Cerebellar nuclear complex (tissue), 1 donor: ENCODE data around the gene C16orf92.

ENCODE experiments used
- DNase-seq, 2 experiments: peaks; one replicate each; lab custom pipeline; 2025; lab: John Stamatoyannopoulos, UW

C16orf92 gene

DNA sequence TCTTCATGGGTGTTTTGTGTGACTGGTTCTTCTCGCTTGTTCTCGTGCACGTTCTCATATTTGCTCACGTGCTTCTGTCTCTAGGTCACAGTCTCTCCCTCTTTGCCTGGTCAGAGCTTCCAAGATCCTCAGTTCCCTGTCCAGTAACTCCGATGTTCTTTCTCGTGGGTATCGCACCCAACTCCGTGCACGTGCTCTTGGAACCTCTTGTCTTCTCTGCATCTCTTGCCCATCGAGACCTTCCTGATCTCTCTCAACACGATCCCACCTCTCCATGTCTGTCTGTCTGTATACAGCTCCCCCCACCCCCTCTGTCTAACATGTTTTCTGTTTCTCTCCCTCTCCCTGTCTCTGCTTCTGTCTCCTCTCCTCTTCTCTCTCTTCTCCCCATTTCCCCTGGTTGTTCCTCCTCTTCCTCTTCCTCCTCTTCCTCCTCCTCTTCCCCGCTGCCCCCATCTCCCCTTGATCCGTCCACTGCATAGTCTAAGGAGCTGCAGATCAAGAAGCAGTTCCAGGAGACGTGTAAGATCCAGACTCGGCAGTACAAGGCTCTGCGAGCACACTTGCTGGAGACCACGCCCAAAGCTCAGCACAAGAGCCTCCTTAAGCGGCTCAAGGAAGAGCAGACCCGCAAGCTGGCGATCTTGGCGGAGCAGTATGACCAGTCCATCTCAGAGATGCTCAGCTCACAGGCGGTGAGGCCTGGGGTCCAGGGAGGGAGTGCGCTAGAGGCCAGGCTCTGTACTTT is 33.7 kb upstream of the C16orf92 start:
- DNase-seq, result no peak

DNA sequence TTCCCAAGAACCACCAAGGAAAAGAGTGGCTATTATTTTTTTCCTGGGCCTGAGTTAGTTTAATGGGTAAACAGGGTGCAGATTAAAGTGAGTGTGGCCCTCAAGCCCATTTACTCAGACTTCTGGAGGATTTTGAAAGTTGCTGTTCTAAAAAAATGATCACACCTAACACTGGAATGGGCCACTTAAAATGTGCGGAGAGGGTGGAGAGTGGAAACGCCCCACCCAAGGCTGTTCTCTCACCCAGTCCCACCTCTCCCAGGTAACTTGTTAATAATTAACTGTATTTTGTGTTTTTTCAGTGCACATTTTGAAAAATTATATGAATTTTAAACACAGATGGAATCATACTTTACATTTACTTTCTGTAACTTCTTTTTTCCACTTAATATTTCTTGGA is 33.0 kb upstream of the C16orf92 start:
- no peak for DNase-seq

DNA sequence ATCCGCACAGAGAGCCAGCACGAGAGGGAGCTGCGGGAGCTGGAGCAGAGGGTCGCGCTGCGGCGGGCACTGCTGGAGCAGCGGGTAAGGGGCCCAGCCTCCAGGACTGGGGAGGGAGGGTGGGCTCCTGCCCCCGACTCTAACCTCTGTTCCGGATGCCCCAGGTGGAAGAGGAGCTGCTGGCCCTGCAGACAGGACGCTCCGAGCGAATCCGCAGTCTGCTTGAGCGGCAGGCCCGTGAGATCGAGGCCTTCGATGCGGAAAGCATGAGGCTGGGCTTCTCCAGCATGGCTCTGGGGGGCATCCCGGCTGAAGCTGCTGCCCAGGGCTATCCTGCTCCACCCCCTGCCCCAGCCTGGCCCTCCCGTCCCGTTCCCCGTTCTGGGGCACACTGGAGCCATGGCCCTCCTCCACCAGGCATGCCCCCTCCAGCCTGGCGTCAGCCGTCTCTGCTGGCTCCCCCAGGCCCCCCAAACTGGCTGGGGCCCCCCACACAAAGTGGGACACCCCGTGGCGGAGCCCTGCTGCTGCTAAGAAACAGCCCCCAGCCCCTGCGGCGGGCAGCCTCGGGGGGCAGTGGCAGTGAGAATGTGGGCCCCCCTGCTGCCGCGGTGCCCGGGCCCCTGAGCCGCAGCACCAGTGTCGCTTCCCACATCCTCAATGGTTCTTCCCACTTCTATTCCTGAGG is 32.0 kb upstream of the C16orf92 start:
- no peak for DNase-seq

DNA sequence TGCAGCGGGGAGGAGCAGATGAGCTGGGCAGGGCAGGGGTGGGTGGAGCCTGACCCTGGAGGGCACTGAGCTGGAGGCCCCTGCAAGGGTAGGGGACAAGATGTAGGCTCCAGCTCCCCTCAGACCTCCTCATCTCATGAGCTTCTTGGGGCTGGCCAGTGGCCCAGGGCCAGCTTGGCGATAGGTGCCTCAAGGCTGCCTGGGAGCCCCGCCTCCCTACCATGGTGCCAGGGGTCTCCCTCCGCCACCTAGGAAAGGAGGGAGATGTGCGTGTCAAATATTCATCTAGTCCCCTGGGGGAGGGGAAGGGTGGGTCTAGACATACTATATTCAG is 31.5 kb upstream of the C16orf92 start:
- no peak for DNase-seq

DNA sequence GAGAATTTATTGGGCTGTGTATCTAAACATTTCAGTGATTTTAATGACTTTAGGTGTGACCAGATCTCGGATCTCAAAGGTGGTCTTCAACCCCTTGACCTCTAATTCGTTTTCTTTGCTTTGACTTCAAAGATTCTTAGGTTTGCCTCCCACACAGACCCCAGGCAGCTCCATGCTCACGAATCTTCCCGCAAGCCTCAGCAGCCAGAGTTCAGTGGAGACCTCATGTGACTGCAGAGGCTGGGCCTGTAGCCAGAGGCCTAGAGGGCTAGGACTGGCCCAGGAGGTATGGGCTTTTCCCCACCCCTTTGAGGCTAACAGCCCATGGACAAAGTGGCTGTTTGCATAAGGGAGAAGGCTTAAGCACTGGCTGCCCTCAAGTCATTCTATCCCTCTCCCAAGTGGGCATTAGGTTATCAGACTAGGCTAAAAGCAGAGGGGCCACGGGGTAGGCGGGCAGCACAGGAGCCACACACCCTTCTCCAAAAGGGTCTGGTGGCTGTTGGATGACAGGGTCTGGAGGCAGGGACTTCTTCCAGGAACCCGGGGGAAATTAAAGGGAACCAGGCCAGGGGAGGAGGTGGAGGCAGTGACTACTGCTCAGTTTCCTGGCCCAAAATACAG is 30.5 kb upstream of the C16orf92 start:
- DNase-seq, result no peak

DNA sequence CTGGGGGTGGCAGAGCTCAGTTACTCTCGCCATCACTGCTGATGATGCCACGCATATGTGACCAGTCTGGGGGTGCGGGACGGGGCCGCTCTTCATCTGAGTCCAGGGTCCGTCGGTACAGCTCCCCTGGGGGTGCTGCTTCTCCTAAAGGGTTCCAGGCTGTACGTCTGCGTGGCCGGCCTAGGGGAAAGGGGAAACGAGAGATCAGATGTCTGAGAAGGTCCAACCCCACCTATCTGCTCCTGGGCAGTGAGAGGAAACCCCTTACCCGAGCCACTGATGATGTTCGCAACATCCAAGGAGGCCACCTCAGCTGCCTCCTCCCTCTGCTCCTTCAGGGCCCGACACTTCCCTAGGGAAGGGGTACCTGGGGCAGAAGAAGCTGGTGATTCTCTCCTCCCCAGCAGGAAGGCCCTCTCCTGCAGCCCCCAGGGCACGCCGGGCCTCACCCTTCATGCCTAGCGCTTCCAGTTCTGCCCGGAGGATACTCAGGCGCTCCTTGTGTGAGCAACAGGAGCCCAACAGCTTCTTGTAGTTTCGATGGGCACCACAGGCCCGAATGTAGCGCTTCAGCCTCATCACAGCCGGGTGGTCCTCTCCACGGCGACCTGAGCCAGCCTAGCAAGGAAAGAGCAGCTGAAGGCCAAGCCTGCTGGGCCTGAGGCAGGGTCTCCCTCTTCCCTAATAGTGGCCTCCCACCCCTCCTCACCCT is 29.7 kb upstream of the C16orf92 start:
- no peak for DNase-seq

DNA sequence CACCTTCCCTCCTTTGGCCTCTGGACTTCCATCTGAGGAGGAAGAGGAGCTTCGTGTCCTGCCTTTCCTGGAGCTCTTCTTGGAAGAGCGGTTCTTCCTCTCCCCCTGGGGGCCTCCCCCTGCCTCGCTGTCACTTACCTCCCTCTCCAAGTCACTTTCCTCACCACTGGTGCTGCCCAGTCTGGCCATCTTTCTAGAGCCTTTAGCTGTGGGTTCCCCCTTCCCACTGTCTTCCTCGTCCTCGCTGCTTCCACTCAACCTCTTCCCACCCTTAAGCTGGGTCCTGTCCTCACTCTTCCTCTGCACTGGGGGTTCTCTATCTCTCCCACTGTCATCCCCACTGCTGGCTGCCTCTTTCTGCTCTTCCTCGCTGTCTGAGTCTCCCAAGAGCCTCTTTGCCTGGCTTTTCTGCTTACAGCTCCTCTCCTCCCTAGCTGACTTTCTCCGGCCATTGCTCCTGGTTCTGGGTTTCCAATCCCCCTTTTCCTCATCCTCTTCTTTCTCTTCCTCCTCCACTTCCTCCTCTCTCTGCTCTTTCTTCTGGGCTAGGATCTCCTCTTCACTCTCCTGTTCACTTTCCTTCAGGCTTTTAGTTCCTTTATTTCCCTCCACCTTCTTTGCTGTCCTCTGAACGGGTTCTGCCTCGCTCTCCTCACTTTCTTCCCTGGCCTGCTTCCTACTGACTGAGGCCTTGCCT is 28.9 kb upstream of the C16orf92 start:
- DNase-seq, result no peak

DNA sequence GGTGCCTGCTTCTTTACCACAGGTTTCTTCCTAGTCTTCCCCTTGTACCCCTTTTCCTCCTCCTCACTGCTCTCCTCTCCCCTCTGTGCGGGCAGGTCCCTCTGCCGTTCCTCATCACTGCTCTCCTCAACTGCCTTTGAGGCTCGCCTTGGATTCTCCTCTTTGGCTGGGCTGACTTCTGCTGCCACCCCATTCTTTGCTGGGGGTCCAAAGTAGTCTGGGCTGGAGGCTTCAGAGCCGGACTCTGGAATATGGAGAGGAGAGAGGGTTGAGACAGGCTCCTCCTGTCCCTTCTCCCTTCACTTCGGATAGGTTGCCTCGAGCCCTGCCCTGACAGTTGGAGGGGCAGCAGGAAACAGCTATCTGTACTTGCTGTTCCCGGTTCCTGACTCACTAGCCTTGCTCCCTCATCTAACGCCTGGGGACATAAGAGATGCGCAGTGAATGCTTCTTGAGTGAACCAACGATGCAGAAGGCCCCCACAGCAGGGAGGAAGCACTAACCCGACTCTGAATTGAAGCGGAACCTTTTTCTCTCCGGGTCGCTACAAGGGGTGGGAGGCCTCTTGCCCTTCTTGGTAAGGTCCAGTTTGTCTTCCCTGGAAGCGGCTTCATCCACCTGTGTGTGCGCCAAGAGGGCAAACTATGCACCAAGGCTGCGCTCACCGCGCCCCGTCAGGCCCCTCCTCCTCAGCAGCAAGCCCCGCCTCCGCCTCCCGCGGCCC is 28.2 kb upstream of the C16orf92 start:
- DNase-seq, result peak in 1 of 2 experiments; percentile 9

DNA sequence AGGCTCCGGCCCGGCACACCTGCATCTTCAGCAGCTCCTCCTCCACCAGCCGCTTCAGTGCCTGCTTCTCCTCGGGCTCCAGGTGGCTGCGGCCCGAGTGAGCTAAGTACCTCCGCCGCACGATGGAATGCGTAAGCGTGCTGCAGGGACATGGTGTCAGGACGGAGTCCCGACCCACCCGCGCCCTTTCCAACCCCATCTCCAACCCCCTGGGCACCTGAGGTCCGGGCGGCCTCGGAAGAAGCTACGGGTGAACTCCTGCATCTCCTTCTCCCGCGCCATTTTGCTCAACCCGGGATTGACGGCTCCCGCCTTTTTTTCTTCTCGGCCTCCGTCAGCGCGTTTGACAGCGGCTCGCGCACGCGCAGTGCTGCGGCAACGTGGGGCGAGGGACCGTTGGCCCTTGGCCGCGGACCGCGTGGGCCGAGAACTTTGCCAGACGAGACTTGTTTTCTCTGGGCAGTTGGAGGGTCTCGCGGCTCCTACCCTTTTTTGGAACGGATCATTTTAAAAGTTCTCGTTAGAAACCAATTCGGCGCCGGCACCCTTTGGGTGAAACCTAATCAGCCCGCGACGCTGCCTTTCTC is 27.6 kb upstream of the C16orf92 start, which contains the start of gene HIRIP3:
HIRIP3 (minus strand) TSS at position 294 of the 587 bp plus-strand sequence; CDS start at position 282, 12 bp downstream.
- DNase-seq, result peak in 1 of 2 experiments; percentile 46

DNA sequence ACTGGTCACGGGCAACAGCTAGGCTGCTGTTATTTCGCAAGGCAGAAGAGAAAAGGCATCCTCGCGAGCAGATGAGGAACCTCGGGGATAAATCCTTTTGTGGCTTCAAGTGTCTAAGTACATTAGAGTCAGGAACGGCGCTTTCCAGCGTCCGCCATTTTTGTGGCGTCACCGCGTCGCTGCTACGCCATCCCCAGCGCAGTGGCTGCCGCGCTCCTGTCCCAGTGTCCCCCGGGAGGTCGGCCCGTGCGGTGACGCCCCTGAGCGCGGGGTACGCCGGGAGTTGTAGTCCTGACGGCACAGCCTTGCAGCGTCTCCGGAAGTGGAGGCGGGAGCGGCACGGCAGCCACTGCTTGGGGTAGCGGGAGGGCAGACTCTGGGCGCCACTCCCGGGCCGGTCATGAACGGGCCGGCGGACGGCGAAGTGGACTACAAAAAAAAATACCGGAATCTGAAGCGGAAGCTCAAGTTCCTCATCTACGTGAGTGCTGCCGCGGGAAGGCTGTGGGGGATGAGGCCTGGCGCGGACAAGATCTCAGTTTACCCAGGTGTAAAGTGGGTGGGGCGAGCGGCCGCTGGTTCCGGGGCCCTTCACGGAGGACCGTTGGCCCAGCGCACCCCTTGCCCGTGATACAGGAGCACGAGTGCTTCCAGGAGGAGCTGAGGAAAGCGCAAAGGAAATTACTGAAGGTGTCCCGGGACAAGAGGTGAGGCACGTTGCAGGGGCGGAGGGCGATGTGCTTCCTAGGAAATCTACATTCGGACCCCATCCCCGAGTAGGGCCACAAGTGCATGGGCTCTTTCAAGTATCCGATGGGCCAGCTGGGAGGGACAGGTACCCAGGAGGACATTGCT is 26.9 kb upstream of the C16orf92 start, which contains the start of gene INO80E:
INO80E (plus strand) TSS at position 331 of the 855 bp plus-strand sequence; CDS start at position 401, 70 bp downstream.
- DNase-seq, result peak; percentile 75 to 86

DNA sequence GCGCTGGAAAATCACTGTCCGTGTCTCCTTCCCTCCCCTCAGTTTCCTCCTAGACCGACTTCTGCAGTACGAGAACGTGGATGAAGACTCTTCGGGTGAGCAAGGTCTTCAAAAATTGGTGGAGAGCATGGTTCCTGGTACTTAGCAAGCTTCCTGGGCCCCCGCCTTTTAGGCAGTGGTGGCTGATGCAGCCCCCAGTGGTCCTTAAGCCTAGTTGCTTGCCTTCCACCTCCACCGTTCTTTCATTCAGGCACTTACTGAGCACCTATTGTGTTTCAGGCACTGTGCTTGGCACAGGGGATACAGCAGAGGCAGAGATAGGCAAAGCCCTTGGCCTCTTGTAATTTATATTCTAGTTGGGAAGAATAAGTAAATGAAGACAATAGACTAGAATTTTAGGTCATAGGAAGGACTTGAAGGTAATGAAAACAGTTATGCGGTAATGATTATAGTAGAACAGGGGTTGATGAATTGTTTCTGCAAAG is 26.2 kb upstream of the C16orf92 start:
- no peak for DNase-seq

DNA sequence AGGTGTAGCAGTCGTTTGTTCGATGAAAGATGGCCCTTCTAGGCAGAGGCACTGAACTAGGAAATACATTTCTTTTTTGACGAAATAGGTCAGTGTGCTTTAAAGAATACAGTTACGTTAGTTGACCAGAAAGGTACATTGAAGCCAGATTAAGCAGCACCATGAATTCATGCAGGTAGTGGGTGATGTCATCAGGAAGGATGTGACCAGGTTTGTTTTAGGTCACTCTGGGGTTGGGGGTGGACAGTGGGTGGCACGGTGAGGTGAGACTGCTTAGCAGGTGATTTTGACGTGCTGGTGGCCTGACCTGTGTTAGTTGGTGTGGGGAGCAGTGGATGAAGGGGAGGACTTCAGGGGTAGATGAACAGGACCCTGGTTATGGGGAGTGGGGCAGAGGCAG is 23.4 kb upstream of the C16orf92 start:
- no peak for DNase-seq

DNA sequence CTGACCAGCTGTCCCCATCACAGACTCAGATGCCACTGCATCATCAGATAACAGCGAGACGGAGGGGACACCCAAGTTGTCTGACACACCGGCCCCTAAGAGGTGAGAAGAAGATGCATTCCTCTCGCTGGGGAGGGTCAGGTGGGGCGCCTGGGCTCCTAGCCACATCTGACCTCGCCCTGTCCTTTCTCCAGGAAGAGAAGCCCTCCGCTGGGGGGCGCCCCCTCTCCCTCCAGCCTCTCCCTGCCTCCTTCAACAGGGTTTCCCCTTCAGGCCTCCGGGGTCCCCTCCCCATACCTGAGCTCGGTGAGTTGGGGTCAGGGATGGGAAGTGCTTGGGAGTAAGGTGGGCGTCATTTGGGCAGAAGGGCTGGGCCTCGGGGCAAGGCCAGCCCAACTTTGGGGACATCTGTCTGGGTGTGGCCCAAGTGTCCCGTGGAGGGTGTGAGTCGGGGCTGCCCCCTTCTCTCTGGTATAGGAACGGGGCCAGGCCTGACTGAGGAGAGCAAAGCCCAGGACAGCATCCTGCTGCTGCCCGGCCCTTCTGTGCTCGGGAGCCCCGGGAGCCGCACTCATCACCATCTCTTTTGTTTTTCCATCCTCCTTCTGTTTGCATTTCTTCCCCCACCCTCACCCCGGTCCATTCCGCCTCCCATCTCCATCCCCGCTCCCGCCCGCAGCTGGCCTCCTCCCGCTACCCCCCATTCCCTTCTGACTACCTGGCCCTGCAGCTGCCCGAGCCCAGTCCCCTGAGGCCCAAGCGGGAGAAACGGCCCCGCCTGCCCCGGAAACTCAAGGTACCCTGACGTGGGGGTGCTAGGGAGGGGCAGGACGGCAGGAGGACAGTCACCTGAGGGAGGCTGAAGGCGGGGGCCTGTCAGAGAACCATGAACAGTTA is 22.0 kb upstream of the C16orf92 start:
- no peak for DNase-seq

DNA sequence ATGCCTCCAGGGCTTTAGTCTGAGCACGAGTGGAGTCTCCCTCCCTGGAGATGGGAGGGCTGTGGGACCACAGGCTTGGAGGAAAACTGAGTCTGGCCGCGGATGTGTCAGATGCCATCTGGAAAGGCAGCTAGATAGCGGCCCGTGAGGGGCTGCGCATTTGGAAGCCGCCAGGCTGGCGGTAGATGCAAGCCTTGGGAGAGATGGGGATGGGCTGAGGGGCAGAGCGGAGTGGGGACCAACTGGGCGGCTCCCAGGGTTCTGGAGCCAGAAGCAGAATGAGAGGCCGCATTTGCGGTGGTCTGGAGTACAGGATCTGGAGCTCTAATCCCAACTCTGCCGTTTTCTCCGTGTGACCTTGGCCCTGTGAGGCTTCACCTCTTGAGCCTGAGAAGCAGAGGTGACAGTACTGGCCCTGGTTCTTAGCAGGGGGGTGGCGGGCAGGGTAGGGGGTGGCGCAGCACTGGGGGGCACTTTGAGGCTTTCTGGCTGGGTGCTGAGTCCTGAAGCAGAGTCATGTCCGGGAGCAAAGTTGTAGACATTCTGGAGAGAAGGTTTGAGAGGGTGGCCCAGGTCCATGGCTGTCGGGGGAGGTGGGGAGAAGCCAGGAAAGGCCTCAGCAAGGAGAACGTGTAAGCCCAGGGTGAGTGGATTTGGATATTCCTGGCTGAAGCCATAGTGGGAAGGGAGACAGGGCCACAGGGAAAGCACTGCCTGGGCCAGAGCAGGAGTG is 20.2 kb upstream of the C16orf92 start:
- no peak for DNase-seq

DNA sequence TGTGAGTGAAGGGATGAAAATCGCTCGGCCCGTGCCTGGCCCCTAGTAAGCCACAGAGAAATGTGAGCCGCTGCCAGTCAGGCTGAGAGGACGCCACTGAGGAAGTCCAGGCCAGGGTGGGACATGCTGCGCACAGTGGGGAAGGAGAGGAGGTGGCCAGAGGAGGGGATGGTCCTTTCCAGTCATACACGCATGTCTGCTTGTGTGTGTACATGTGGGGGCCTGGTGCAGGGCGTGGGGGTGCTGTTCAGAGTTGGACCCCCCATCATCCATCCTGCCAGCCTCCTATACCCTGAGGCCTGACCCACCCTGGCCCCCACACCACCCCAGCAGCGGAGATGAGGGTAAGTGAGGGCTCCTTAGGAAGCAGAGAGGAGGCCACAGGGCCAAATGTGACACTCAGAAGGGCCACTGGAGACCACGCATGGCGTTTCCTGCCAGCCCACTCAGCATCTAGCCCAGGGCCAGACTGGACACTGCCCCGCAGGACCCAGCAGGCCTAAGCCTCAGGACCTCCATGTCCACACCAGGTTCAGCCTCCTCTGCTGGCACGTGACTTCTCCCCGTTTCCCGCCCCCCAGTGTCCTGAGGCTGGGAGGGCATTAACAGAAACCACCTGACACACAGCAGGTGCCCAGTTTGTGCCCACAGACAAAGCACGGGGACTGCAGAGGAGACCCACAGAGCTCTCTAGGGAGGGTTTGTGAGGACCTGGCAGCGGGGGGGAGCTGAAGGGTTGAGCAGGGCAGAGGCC is 19.2 kb upstream of the C16orf92 start:
- DNase-seq, result no peak

DNA sequence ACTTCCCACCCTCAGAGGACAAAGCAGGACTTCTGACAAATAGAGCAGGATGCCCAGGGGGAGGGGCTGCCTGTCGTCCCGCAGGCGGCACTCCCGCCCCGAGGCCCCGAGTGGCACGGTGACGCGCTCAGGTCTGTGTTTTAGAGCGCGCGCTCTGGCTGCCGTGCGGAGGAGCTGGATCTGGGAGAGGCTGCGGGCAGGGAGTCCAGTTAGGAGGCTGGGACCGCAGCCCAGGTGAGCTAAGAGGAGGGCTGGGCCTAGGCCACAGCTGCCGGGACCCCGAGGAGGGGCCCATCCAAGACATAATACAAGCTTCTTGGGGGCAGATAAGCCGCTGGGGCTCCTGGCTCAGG is 18.6 kb upstream of the C16orf92 start:
- DNase-seq, result no peak

DNA sequence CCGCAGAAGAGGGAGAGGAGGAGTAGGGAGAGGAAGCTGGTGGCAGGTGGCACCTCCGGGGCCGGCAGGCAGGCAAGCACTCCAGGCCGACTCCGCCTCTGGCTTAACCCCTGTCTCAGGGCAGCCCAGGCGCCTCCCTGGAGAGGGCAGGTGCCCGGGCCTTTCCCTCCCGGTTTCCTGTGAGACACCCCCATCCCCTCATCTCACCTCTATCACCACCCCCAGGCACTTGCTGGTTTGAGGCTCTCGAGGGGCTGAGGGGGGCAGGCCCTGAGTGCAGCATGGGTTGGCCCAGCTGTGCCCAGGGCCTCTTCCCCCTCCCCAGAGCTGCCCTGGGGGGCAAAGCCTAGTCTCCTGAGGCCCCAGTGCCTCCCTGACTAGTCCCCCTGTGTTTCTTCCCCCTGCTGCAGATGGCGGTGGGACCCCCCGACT is 18.2 kb upstream of the C16orf92 start:
- no peak for DNase-seq
